GM23338 (cell line): ENCODE data around the gene WWOX. TPM values are rescaled to one million over a fixed set of nuclear protein-coding genes. Genes with fewer than 3 reads are reported as not detected.

Experiments
- ATAC-seq: fragments of 200-7000 bp; cut with Tn5 transposase; 3 replicates; pipeline ENCODE4 v1.9.1; 2020
- DNase-seq: peaks from one replicate; pipeline ENCODE4 v3.0.0-alpha.2; 2015; ENCODE audit warnings: low spot score
- H2AFZ ChIP-seq: fragments of 200-600 bp; sonication (generic); 2 replicates; pipeline ENCODE4 v1.8.0; 2016; ENCODE audit warnings: antibody characterized with exemption, mild to moderate bottlenecking, moderate library complexity
- H3F3A ChIP-seq: fragments of 200-600 bp; sonication (generic); replicated peaks from 2 replicates; pipeline ENCODE4 v1.8.0; 2017; ENCODE audit warnings: antibody characterized with exemption, mixed run types, low read depth
- H3K27ac ChIP-seq: fragments of 200-600 bp; sonication (generic); 2 replicates; pipeline ENCODE4 v1.6.1; 2016; ENCODE audit warnings: low read depth
- H3K27me3 ChIP-seq: fragments of 200-600 bp; sonication (generic); 2 replicates; pipeline ENCODE4 v1.8.0; 2016; ENCODE audit warnings: mild to moderate bottlenecking, mixed run types, moderate library complexity; ENCODE audit not compliant: insufficient read depth
- H3K36me3 ChIP-seq: fragments of 200-600 bp; sonication (generic); 2 replicates; pipeline ENCODE4 v1.8.0; 2016; ENCODE audit warnings: mild to moderate bottlenecking; ENCODE audit not compliant: insufficient read depth
- H3K4me1 ChIP-seq: fragments of 200-600 bp; sonication (generic); 2 replicates; pipeline ENCODE4 v1.8.0; 2016; ENCODE audit warnings: mild to moderate bottlenecking, moderate library complexity; ENCODE audit not compliant: insufficient read depth
- H3K4me2 ChIP-seq: fragments of 200-600 bp; sonication (generic); 2 replicates; pipeline ENCODE4 v1.7.1; 2017; ENCODE audit warnings: mixed run types
- H3K4me3 ChIP-seq: fragments of 200-600 bp; sonication (generic); 2 replicates; pipeline ENCODE4 v1.6.1; 2016; ENCODE audit warnings: mixed run types
- H3K79me2 ChIP-seq: fragments of 200-600 bp; sonication (generic); replicated peaks from 2 replicates; pipeline ENCODE4 v1.8.0; 2017; ENCODE audit warnings: mild to moderate bottlenecking; ENCODE audit not compliant: insufficient read depth
- H3K9me2 ChIP-seq: fragments of 200-600 bp; sonication (generic); 2 replicates; pipeline ENCODE4 v1.8.0; 2017; ENCODE audit not compliant: insufficient read depth
- H4K20me1 ChIP-seq: fragments of 200-600 bp; sonication (generic); replicated peaks from 2 replicates; pipeline ENCODE4 v1.8.0; 2017; ENCODE audit warnings: mild to moderate bottlenecking; ENCODE audit not compliant: insufficient read depth
- H3K27ac Mint-ChIP-seq: 2 replicates; pipeline ENCODE4 v1.8.0; 2020; ENCODE audit warnings: inconsistent platforms, mild to moderate bottlenecking, moderate library complexity, mixed read lengths
- H3K27me3 Mint-ChIP-seq: 3 replicates; pipeline ENCODE4 v1.8.0; 2022; ENCODE audit warnings: low read depth, mild to moderate bottlenecking, moderate library complexity, mixed read lengths, inconsistent platforms; ENCODE audit not compliant: insufficient read depth, poor library complexity
- H3K36me3 Mint-ChIP-seq: 3 replicates; pipeline ENCODE4 v1.8.0; 2021; ENCODE audit warnings: low read depth, mild to moderate bottlenecking, inconsistent platforms, moderate library complexity, mixed read lengths
- H3K4me1 Mint-ChIP-seq: 3 replicates; pipeline ENCODE4 v1.8.0; 2020; ENCODE audit warnings: mild to moderate bottlenecking, inconsistent platforms, mixed read lengths
- H3K4me3 Mint-ChIP-seq: 3 replicates; pipeline ENCODE4 v1.8.0; 2021; ENCODE audit warnings: moderate library complexity, mild to moderate bottlenecking, inconsistent platforms, mixed read lengths
- H3K9me3 Mint-ChIP-seq: 3 replicates; pipeline ENCODE4 v1.8.0; 2020; ENCODE audit warnings: moderate library complexity, mild to moderate bottlenecking, inconsistent platforms, mixed read lengths
- EZH2phosphoT487 ChIP-seq: fragments of 200-600 bp; sonication (generic); IDR thresholded peaks from one replicate; pipeline ENCODE4 v1.8.1; 2018; ENCODE audit warnings: antibody characterized with exemption; ENCODE audit not compliant: unreplicated experiment
- JUNB ChIP-seq: IDR thresholded peaks from one replicate; pipeline ENCODE4 v1.6.1; 2016; ENCODE audit warnings: antibody characterized with exemption; ENCODE audit not compliant: unreplicated experiment
- NANOG ChIP-seq: IDR thresholded peaks from 2 replicates; pipeline ENCODE4 v1.6.1; 2016; ENCODE audit warnings: antibody characterized with exemption, borderline replicate concordance
- POLR2AphosphoS5 ChIP-seq: IDR thresholded peaks from 2 replicates; pipeline ENCODE4 v1.6.1; 2016; ENCODE audit warnings: antibody characterized with exemption, low read depth
- STAT1 ChIP-seq: IDR thresholded peaks from one replicate; pipeline ENCODE4 v1.6.1; 2016; ENCODE audit warnings: antibody characterized with exemption; ENCODE audit not compliant: unreplicated experiment
- ZNF331 ChIP-seq: fragments of 250-450 bp; sonication (Bioruptor Pico); IDR thresholded peaks from 2 replicates; pipeline ENCODE4 v1.5.0; 2020; ENCODE audit warnings: low read depth, mild to moderate bottlenecking, moderate library complexity
- polyA plus RNA-seq: library from polyadenylated mRNA; unstranded; fragments of >200 nt; fragmentation: Nextera tagmentation; extraction: Ambion mirVana; gene quantifications from 2 replicates; pipeline ENCODE4 v1.2.1, GENCODE V29; 2016
- total RNA-seq: library from RNA; depleted of rRNA; stranded (reverse); fragments of >200 nt; shearing (Covaris generic); gene quantifications from 2 replicates; pipeline ENCODE4 v1.2.3, GENCODE V29; 2014
- TF ChIP-seq, protein P1 (sequence below): IDR thresholded peaks from 2 replicates; pipeline ENCODE4 v1.6.1; 2016; ENCODE audit warnings: antibody characterized with exemption
- TF ChIP-seq, protein P2 (sequence below), 2 experiments: fragments of 200-600 bp in 1 of 2; sonication (generic) in 1 of 2; conservative IDR thresholded peaks; 2 replicates each; pipeline versions ENCODE4 v1.5.1 to v1.6.1; 2016 to 2017; ENCODE audit warnings: antibody characterized with exemption in 2 of 2, low read depth in 2 of 2, mild to moderate bottlenecking in 2 of 2, moderate library complexity in 1 of 2
- TF ChIP-seq, protein P3 (sequence below): fragments of 250-450 bp; sonication (Bioruptor Pico); IDR thresholded peaks from 2 replicates; pipeline ENCODE4 v1.5.0; 2020; ENCODE audit warnings: mild to moderate bottlenecking, moderate library complexity

The WWOX gene
- total and polyA plus RNA-seq, 2 experiments from 2014 or later = 10.0 to 19.3 TPM

DNA sequence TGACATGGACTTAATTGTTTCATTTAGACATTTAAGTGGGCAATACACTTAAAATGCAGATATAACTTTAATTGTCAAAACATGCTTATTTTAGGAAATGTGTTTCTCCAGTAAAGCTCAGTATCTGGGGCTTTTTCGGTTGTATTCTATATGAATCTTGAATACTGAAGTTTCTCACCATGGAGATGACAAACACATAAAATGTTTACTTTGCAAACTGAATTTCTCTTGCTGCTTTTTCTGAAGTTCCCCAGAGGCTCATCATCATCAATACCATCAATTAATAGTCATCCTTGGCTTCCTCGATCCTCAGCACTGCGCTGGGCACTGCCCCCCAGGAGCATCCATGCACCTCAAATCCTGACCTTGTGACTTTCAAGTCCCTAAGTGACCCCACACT, 227.3 kb downstream of the WWOX start:
- H3K4me1 ChIP-seq = peaks cover 20% of the 10 kb centered on the region
- no peak overlapping the region for H3K27ac ChIP-seq
- Mint-ChIP-seq H3K27me3 (peaks cover 5% of the 10 kb centered on the region), H3K36me3 (no peaks in the 10 kb centered on the region), H3K27ac (peak overlapping the region; percentile 31; the same call in 1 of the 2 replicates), H3K9me3 (no peaks in the 10 kb centered on the region), H3K4me3 (no peak overlapping the region), H3K4me1 (peaks cover 39% of the 10 kb centered on the region)
- H3K79me2 ChIP-seq = no peaks in the 10 kb centered on the region
- H3K36me3 ChIP-seq = no peaks in the 10 kb centered on the region
- no peaks in the 10 kb centered on the region for H3K27me3 ChIP-seq
- TF ChIP-seq, protein P1, sequence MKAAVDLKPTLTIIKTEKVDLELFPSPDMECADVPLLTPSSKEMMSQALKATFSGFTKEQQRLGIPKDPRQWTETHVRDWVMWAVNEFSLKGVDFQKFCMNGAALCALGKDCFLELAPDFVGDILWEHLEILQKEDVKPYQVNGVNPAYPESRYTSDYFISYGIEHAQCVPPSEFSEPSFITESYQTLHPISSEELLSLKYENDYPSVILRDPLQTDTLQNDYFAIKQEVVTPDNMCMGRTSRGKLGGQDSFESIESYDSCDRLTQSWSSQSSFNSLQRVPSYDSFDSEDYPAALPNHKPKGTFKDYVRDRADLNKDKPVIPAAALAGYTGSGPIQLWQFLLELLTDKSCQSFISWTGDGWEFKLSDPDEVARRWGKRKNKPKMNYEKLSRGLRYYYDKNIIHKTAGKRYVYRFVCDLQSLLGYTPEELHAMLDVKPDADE = no peak
- TF ChIP-seq NANOG = no peak
- TF ChIP-seq STAT1 = no peak
- no peak for TF ChIP-seq POLR2AphosphoS5
- TF ChIP-seq ZNF331 (CRISPR knock-in tag) = no peak
- ATAC-seq (no peak), DNase-seq (no peak)
- H2AFZ ChIP-seq = no peak overlapping the region
- H3F3A ChIP-seq = no peaks in the 10 kb centered on the region
- H3K4me3 ChIP-seq = no peak overlapping the region
- no peaks in the 10 kb centered on the region for H3K9me2 ChIP-seq
- no peak overlapping the region for H3K4me2 ChIP-seq
- H4K20me1 ChIP-seq = no peaks in the 10 kb centered on the region

DNA sequence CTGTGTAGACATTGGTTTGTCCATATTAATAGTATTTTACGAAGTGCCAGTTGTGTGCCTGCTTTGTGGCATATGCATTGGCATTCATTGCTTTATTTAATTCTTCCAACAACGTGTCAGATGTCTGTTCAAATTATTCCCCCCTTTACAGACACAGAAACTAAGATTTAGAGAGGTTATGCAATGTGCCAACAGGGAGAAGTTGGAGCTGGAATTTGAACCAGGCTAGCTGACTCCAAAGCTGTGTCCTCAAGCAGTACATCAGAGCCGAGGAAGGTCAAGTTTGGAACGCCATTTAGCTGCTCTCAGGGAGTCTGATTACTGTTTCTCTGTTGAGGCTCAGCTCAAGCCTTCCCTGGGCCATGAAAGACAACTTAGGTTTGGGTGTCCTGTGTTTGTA, 232.3 kb downstream of the WWOX start:
- ATAC-seq (no peak; the same call in 2 of the 3 replicates), DNase-seq (no peak)
- Histone ChIP-seq H4K20me1 (no peaks in the 10 kb centered on the region), H3K4me1 (no peaks in the 10 kb centered on the region; the same call in 1 of the 2 replicates), H2AFZ (no peak overlapping the region), H3F3A (no peaks in the 10 kb centered on the region), H3K79me2 (no peaks in the 10 kb centered on the region), H3K4me3 (no peak overlapping the region), H3K27me3 (no peaks in the 10 kb centered on the region), H3K27ac (no peak overlapping the region), H3K36me3 (no peaks in the 10 kb centered on the region), H3K4me2 (no peak overlapping the region), H3K9me2 (no peaks in the 10 kb centered on the region)
- H3K27me3 Mint-ChIP-seq = peaks cover 2% of the 10 kb centered on the region
- no peaks in the 10 kb centered on the region for H3K9me3 Mint-ChIP-seq
- H3K4me1 Mint-ChIP-seq = peaks cover 12% of the 10 kb centered on the region
- H3K36me3 Mint-ChIP-seq = no peaks in the 10 kb centered on the region
- no peak overlapping the region for H3K27ac Mint-ChIP-seq
- H3K4me3 Mint-ChIP-seq = no peak overlapping the region
- TF ChIP-seq ZNF331 (CRISPR knock-in tag) (no peak), NANOG (no peak), POLR2AphosphoS5 (no peak), JUNB (no peak), STAT1 (no peak), EZH2phosphoT487 (no peak)
- TF ChIP-seq, protein P2, sequence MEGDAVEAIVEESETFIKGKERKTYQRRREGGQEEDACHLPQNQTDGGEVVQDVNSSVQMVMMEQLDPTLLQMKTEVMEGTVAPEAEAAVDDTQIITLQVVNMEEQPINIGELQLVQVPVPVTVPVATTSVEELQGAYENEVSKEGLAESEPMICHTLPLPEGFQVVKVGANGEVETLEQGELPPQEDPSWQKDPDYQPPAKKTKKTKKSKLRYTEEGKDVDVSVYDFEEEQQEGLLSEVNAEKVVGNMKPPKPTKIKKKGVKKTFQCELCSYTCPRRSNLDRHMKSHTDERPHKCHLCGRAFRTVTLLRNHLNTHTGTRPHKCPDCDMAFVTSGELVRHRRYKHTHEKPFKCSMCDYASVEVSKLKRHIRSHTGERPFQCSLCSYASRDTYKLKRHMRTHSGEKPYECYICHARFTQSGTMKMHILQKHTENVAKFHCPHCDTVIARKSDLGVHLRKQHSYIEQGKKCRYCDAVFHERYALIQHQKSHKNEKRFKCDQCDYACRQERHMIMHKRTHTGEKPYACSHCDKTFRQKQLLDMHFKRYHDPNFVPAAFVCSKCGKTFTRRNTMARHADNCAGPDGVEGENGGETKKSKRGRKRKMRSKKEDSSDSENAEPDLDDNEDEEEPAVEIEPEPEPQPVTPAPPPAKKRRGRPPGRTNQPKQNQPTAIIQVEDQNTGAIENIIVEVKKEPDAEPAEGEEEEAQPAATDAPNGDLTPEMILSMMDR (conservative IDR thresholded peaks at IDR 0.05; ENCODE audit: low read depth in 2 of 2) = no peak
- TF ChIP-seq, protein P3, sequence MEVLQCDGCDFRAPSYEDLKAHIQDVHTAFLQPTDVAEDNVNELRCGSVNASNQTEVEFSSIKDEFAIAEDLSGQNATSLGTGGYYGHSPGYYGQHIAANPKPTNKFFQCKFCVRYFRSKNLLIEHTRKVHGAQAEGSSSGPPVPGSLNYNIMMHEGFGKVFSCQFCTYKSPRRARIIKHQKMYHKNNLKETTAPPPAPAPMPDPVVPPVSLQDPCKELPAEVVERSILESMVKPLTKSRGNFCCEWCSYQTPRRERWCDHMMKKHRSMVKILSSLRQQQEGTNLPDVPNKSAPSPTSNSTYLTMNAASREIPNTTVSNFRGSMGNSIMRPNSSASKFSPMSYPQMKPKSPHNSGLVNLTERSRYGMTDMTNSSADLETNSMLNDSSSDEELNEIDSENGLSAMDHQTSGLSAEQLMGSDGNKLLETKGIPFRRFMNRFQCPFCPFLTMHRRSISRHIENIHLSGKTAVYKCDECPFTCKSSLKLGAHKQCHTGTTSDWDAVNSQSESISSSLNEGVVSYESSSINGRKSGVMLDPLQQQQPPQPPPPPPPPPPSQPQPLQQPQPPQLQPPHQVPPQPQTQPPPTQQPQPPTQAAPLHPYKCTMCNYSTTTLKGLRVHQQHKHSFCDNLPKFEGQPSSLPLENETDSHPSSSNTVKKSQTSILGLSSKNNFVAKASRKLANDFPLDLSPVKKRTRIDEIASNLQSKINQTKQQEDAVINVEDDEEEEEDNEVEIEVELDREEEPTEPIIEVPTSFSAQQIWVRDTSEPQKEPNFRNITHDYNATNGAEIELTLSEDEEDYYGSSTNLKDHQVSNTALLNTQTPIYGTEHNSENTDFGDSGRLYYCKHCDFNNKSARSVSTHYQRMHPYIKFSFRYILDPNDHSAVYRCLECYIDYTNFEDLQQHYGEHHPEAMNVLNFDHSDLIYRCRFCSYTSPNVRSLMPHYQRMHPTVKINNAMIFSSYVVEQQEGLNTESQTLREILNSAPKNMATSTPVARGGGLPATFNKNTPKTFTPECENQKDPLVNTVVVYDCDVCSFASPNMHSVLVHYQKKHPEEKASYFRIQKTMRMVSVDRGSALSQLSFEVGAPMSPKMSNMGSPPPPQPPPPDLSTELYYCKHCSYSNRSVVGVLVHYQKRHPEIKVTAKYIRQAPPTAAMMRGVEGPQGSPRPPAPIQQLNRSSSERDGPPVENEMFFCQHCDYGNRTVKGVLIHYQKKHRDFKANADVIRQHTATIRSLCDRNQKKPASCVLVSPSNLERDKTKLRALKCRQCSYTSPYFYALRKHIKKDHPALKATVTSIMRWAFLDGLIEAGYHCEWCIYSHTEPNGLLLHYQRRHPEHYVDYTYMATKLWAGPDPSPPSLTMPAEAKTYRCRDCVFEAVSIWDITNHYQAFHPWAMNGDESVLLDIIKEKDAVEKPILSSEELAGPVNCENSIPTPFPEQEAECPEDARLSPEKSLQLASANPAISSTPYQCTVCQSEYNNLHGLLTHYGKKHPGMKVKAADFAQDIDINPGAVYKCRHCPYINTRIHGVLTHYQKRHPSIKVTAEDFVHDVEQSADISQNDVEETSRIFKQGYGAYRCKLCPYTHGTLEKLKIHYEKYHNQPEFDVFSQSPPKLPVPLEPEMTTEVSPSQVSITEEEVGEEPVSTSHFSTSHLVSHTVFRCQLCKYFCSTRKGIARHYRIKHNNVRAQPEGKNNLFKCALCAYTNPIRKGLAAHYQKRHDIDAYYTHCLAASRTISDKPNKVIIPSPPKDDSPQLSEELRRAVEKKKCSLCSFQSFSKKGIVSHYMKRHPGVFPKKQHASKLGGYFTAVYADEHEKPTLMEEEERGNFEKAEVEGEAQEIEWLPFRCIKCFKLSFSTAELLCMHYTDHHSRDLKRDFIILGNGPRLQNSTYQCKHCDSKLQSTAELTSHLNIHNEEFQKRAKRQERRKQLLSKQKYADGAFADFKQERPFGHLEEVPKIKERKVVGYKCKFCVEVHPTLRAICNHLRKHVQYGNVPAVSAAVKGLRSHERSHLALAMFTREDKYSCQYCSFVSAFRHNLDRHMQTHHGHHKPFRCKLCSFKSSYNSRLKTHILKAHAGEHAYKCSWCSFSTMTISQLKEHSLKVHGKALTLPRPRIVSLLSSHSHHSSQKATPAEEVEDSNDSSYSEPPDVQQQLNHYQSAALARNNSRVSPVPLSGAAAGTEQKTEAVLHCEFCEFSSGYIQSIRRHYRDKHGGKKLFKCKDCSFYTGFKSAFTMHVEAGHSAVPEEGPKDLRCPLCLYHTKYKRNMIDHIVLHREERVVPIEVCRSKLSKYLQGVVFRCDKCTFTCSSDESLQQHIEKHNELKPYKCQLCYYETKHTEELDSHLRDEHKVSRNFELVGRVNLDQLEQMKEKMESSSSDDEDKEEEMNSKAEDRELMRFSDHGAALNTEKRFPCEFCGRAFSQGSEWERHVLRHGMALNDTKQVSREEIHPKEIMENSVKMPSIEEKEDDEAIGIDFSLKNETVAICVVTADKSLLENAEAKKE (CRISPR knock-in tag) = no peak
